T-helper 22 cell (primary cell): ENCODE data around the gene EPS8L3.
"Not testable (repeated sequence)": the region's sequence is repeated elsewhere in the genome, so short reads cannot be mapped to it uniquely, and the experiment has no call there.

Experiments used
- DNase-seq: peaks from one replicate; pipeline ENCODE4 v3.0.0-alpha.2; 2020; ENCODE audit warnings: low read depth

The EPS8L3 gene

DNA sequence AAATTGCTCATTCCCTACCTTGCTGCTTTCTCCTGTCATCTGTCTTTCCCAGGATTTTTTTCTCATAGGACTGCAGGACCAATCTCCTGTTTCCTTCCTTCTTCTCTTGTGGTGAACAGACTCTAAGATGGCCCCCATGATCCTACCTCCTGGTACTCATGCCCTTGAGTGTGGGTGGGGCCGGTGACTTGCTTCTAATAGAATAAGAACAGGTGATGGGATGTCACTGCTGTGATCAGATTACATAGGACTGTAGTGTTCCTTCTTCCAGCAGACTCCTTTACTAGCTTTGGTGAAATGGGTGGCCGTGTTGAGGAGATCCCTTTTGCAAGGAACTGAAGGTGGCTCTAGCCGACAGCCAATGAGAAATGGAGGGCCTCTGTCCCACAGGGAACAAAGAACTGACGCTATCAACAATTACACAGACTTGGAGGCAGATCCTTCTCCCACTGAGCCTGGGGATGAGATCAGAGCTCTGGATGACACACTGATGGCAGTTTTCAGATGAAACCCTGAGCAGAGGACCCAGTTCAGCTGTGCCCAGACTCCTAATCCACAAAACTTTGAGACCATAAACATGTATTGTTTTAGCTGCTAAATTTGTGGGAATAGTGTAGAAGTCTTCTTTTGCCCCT is 30.4 kb downstream of the EPS8L3 start:
- DNase-seq: no peak

DNA sequence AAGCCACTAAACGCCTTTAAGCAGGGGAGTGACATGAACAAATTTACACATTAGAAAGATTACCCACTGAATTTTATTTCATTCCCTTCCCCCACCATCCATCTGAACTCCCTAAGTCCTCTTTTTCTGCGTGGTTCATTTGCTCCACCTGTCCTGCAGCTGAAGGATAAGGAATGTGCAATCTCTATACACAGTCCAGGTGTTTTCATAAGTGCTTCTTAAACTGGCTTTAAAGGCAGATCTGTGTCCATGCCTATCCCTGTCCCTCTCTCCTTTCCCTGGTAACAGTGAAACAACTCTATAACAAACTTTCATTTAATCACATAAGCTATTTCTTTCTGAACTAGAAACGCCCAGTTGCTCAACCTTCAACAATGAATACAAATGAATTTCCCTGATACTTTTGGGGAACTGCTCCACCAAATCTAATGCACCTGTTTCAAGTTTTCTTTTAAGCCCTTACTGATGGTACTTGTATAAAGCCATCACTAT is 31.3 kb downstream of the EPS8L3 start:
- DNase-seq: no peak

DNA sequence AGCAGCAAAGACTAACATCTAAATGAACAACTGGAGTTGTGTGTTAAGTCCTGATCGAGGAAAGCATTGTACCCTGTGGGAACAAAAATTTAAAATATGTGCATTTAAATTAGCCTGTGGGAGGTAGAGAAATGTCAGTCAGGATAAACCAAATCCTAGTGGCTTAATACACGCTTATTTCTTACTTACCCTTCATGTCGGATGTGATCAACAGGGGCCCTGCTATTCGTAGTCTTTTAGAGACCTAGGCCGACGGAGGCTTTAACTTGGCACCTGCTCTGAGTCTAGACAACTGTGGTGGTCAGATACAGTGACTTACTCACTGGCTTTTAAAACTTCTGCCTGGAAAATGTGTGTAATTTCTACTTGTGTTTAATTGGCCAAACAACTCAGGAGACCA is 33.1 kb downstream of the EPS8L3 start:
- DNase-seq: no peak

DNA sequence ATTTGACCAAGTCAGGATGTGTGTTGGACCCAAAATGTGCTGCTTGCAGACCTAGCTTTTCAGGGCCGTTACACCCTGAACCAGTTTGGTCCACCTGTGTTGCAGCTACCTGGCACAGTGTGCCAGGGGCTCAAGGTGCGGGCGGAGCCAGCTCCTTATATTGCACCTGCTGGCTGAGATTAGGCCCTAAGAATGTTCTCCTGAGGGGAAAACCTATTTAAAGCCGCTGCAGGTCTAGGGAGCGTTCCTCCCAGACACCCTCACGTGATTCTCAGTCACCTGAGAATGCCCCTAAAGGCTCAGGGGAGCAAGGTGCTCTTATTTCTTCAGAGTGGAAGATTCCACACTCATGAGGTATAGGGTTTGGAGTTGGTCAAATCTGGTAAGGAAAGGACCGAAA is 34.9 kb downstream of the EPS8L3 start:
- no peak for DNase-seq

DNA sequence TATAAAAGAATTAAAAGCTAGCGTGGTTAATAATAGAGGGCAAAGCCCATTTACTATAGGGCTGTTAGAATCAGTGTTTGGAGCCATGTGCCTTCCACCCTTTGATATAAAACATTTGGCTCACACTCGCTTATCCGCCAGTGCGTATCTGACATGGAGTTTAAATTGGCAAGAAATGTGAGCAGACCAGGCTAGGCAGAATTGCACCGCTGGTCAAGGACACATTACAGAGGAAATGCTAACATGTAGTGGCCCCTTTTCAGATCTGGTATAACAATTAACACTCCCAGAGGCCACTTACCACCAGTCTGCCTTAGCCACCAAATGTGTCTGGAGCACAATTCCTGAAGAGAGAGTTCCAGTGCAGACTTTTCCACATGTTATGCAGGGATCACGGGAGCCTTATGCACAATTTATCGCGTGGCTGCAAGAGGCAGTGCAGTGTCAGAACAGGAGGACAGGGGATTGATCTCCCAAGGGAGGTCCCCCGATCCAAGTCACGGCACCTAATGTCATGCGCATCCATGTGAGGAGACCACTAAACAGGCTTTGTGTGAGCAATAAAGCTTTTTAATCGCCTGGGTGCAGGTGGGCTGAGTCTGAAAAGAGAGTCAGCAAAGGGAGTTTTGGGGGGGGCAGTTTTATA is 36.9 kb downstream of the EPS8L3 start:
- no peak for DNase-seq

DNA sequence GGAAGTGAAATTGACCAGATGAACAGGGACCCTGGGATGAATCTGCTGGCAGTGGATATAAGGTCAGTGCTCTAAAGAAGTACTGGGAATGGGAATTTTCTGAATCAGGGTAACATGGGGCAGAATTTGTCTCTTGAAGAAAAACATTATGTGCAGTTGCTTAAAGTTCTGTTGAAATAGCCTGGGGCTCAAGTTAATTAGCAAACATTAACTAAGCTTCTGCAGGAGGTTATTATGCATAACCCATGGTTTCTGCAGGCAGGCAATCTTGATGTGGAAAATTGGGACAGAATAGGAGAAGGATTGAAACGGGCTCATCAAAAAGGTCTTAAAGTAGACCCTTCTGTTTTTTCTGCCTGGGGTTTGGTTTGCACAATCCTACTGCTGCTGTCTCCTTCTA is 37.7 kb downstream of the EPS8L3 start:
- DNase-seq: no peak

DNA sequence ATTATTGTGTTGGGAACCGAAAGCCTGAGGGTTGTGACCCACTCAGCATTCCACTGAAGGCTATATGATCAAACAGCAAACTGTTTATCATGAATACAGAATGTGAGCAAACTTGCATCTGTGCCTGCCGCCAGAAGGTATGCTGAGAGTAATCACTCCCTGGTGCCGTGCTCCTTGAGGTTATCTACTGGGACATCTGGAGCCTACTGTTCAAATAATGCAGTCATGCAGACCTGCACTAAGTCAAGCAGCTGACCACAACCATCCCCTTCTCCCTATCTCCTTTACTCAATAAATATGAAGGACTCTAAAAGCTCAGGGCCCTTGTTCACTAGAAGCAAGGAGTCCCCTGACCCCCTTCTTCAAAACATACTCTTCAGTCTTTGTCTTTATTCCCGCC is 38.2 kb downstream of the EPS8L3 start:
- no peak for DNase-seq

DNA sequence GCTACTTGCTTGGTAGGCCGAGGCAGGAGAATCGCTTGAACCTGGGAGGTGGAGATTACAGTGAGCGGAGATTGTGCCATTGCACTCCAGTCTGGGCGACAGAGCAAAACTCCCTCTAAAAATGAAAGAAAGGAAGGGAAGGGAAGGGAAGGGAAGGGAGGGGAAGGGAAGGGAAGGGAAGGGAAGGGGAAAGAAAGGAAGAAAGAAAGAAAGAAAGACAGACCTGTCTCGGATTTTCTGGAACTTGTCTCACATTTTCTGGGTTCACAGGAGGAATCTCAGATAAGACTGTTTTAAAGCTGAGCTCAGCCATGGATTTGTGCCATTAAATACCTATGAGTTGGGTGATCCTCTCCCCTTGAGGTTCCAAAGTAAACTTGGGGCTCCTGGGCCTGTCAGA is 38.8 kb downstream of the EPS8L3 start:
- DNase-seq: no peak

DNA sequence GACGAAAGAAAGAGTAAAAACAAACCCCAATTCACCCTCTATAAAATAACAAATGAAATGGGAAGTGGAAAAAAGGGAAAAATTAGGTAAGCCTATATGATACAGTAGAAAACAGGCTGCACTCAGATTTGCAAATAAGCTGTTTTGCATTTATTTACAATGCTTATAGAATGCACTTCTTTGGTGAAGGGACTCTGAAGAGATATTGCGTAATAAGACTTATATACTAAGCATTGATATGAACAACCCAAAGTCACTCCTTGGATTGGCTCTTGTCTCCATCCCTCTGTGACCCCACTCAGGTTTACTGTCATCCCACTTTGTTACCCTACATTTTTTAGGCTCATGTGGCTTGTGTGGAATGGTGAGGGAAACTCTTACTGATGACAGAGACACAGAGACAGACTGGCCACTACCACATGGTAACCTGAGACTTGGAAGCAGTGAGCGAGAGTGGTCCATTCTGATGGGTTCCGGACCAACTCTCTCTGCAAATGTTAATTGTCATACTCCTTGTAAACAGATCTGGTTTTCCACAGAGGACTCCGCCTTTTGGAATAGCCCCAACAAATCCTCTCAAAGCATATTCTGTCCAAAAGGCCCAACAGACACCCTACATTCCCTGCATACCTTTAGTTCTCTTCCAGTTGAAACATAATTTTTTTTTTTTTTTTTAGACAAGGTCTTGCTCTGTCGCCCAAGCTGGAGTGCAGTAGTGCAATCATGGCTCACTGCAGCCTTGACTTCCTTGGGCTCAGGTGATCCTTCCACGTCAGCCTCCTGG is 40.6 kb downstream of the EPS8L3 start:
- DNase-seq: no peak

DNA sequence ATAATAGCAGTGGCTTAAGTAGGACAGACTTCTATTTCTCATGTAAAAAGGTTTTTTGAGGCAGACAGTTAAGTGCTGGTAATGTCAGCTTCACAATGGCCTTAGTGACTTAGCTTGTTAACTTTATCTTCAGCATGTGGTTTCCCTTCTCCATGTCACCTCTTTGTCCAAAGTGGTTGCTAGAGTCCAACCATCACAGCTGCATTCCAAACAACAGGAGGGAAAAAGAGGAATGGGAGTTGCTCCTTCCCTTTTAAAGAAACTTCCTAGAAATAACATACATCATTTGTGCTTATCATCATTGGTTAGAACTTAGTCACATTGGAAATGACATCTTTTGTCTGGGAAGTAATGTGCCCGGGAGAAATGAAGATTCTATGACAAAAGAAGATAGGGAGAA is 41.8 kb downstream of the EPS8L3 start:
- no peak for DNase-seq

DNA sequence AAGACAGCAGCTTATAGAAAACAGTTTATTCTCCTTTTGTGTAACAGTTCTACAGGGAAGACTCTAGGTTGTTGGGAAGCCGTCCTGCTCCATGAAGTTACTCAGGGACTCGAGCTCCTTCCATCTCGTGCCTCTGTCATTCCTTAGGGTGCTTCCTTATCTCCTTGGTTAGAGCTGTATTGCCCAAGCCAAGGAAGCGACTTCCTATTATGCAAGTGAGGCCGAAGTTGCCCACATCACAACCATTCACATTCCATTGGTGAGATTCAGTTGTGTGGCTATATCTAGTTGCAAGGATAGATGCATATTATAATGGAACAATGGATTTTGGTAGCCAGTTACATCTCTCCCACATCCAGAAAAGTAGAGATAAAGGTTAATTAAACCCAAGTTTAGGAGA is 42.7 kb downstream of the EPS8L3 start:
- DNase-seq: no peak

DNA sequence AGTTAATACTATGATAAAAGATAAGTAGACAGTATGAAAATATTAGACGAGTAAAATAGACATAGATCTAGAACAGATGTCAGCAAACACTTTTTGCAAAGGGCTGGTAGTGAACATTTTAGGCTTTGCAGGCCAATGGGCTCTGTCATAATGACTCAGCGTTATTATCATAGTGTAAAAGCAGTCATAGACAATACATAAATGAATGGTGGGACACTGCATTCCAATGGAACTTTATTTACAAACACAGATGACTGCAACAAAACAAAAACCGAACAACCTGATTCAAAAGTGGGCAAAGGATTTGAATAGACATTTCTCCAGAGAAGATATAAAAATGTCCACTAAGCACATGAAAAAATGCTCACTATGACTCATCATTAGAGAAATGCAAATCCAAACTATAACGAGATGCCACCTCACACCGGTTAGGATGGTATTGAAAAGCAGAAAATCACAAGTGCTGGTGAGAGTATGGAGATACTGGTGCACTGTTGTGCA is 44.3 kb downstream of the EPS8L3 start:
- no peak for DNase-seq

DNA sequence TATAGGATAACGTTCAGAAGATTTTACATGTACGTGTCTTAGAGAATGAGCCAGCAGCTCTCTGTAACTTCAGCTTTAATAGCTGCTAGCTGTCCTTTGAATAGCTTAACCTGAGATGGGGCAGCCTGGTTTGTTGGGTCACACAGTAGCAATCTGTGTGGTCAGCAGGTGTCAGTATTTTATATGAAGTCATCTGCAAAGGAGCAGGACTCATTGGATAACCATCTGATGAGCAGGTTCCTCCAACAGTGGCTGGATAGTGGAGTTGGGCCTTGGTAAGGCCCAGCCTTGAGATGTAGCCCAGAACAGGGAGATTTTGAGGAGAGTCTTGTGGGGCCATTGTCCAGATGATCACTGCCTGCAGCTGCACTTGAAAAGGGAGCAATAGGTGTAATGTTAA is 45.2 kb downstream of the EPS8L3 start:
- no peak for DNase-seq

DNA sequence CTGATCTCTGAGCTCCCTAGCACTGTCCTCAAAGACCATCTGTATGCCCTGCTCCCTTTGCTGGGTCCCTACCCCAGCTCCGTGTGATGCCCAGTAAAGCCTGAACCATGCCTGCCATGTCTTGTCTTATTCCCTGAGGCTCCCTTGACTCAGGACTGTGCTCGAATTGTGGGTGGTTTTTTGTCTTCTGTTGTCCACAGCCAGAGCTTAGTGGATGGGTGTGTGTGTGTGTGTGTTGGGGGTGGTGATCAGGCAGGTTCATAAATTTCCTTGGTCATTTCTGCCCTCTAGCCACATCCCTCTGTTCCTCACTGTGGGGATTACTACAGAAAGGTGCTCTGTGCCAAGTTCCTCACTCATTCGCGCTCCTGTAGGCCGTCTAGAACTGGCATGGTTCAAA is 46.0 kb downstream of the EPS8L3 start:
- no peak for DNase-seq

DNA sequence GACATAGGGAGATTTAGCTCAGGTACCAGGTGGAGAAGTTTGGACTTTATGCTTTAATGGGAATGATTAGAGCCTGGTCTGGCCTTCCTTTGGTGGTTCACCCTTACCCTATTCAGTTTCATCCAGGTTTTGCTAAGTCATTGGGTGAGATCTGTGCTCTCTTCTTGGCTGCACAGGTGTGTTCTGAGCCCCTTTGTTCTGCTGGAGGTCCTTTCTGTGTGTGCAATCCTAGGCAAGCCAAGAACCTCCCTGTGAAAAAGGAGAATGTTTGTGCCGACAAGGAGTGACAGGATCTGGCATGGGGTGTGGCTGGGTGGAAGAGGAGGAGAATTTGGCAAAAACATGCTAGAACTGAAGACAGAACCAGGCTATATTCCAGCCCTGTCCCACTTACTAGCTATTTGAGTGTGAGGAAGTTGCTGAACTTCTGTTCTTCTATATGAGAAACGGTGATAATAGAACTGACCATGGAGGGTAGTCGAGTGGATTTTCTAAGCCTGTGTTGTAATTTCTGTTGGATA is 47.1 kb downstream of the EPS8L3 start:
- DNase-seq: no peak

DNA sequence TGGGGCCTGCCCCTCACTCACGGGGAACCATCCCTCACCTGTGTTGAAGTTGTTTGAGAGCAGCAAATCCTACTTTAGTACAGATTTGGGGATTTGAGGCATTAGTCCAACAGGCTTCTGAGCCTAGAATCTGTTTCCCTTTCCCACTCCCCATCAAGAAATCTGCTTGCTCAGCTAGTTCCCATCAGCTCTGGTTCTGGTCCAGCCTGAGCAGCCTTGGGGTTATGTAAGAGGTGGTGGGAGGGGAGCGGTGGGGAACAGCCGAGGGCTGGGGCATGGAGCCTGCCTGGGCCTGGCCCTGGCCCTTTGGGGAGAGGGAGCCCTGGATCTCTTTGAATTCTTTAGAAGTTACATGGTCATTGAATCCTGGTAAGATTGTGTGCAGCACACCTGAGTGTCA is 47.6 kb downstream of the EPS8L3 start:
- DNase-seq: no peak

DNA sequence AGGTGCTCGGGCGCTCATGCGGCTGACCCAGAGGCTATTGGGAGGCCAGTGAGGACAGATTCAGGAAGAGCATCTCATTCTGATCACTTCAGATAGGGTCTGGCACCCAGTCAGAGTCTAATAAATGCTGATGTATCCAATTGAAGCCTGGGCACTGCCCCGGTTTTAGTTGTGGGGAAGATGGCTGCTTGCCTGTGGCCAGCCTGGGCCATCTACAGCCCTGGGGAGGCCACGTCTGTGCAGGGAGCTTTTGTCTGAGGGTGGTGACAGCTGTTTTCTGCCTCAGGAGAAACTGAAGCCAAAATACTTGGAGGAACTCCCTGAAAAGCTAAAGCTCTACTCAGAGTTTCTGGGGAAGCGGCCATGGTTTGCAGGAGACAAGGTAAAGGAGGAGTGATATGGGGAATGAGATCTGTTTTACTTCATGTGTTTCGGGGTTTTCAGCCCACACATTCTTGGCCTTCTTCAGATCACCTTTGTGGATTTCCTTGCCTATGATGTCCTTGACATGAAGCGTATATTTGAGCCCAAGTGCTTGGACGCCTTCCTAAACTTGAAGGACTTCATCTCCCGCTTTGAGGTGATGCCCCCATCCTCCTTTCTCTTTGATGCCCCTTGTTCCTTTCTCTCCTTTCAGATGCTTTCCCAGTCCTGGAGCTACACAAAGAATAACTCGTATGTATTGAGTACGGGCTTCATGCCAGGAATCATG is 48.9 kb downstream of the EPS8L3 start:
- no peak for DNase-seq

DNA sequence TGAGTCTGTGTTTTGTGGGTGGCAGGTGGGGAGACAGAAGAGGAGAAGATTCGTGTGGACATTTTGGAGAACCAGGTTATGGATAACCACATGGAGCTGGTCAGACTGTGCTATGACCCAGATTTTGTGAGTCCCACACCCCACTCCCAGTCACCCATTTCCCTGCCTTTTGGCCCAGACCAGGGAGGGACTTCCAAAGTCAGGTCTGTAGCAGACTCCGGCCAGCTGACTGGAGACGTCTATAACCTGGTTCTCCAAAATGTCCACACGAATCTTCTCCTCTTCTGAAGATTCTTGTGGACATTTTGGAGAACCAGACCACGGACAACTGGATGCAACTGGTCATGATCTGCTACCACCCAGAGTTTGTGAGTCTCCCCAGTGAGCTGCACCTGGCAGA is 50.1 kb downstream of the EPS8L3 start:
- no peak for DNase-seq

DNA sequence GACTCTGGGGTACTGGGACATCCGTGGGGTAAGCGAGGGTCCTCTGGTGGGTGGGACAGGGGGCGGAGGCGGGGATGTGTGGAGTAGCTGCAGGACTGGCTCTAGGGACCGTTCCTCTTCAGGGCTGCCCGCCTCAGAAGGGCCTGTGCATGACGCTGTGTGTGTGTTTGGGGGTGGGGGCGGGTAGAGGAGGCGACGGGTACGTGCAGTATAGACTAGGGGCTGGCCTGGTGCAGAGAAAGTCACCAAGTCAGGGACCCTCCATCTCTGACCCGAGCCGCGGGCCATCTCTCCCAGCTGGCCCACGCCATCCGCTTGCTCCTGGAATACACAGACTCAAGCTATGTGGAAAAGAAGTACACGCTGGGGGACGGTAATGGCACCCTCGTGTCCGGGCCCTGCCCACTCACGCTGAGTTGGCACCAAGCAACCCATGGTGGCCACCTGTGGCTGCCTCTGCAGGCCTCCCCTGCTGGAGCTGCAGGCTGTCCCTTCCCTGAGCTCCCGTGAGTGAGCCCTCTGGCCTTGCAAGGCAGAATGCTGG is 51.3 kb downstream of the EPS8L3 start:
- DNase-seq: no peak

DNA sequence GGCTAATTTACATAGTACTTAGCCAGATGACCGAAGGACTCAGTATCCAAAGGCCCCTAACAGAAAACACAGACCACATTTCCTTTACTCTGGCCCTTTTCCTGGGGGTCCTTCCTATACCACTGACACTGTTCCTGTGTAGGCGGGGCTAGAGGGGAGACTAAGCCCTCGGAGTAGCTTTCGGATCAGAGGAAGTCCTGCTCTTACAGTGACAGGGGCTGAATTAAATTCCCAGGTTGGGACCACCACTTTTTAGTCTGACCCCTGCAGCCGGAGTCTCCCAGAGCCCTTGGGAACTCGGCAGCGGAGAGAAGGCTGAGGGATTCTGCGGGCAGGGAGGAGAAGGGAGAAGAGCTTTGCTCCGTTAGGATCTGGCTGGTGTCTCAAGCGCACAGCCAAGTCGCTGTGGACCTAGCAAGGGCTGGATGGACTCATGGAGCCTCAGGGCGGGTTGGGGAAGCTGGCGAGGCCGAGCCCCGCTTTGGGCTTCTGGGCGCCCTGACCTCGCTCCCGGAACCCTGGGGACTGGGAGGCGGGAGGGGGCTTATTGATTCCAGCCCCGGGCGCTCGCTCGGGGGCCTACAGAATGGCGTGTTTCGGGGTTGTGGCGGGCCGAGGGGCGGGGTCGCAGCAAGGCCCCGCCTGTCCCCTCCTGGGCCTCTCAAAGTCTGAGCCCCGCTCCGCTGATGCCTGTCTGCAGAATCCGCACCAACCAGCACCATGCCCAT is 52.0 kb downstream of the EPS8L3 start, which contains the start of gene GSTM5:
Gene GSTM5, plus strand, starts transcription at position 659 of the 728 bp plus-strand sequence. Its CDS starts 62 bp downstream, at position 721.
- DNase-seq: not testable (repeated sequence)

DNA sequence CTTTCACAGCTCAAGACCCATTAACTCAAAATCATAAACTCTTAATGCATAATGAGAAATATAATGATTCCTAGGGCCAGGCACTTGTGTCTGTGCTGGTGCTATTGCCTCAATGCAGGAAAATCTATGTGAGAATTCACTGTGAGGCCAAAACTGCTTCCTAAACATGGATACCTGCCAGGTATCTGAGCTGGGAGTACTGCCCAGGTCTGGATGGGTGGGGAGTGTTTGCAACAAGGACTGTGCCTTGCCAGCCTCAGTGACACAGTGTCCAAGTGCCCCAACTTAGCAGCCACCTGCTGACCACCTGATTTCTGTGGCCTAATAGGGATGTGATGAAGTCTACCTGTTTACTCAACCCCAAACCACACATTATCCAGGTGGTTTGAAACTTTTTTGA is 53.9 kb downstream of the EPS8L3 start:
- DNase-seq: not testable (repeated sequence)
